KMS-11 (cell line): ENCODE measurements around the gene WRNIP1.

Experiments used
- H2AFZ ChIP-seq: fragments of 200-600 bp; sonication (generic); 2 replicates; pipeline ENCODE4 v1.6.1; 2016; ENCODE audit warnings: antibody characterized with exemption, mixed run types, low read depth
- H3K27ac ChIP-seq: fragments of 200-600 bp; sonication (generic); 2 replicates; pipeline ENCODE4 v1.6.1; 2016; ENCODE audit warnings: mild to moderate bottlenecking, mixed run types
- H3K27me3 ChIP-seq: fragments of 200-600 bp; sonication (generic); 2 replicates; pipeline ENCODE4 v1.6.1; 2017; ENCODE audit warnings: mild to moderate bottlenecking, low read depth, mixed run types, moderate library complexity; ENCODE audit not compliant: insufficient read depth
- H3K36me3 ChIP-seq: fragments of 200-600 bp; sonication (generic); 2 replicates; pipeline ENCODE4 v1.6.1; 2017; ENCODE audit warnings: mild to moderate bottlenecking, mixed run types; ENCODE audit not compliant: insufficient read depth
- H3K4me1 ChIP-seq: fragments of 200-600 bp; sonication (generic); 2 replicates; pipeline ENCODE4 v1.6.1; 2016; ENCODE audit warnings: mild to moderate bottlenecking, low read depth, mixed run types; ENCODE audit not compliant: poor library complexity, severe bottlenecking
- H3K4me2 ChIP-seq: fragments of 200-600 bp; sonication (generic); 2 replicates; pipeline ENCODE4 v1.7.0; 2016; ENCODE audit warnings: mild to moderate bottlenecking, mixed run types
- H3K4me3 ChIP-seq: fragments of 200-600 bp; sonication (generic); IDR thresholded peaks from 2 replicates; pipeline ENCODE4 v1.6.1; 2017; ENCODE audit warnings: low read depth, low read length, mixed read lengths; ENCODE audit not compliant: insufficient read depth
- H3K79me2 ChIP-seq: fragments of 200-600 bp; sonication (generic); 2 replicates; pipeline ENCODE4 v1.6.1; 2016; ENCODE audit warnings: low read depth, mixed run types; ENCODE audit not compliant: insufficient read depth
- H3K9ac ChIP-seq: fragments of 200-600 bp; sonication (generic); 2 replicates; pipeline ENCODE4 v1.6.1; 2016; ENCODE audit warnings: mild to moderate bottlenecking, mixed run types
- H4K20me1 ChIP-seq: fragments of 200-600 bp; sonication (generic); 2 replicates; pipeline ENCODE4 v1.6.1; 2016; ENCODE audit warnings: mild to moderate bottlenecking, mixed run types; ENCODE audit not compliant: insufficient read depth
- TF ChIP-seq, protein P1 (sequence below): fragments of 200-600 bp; sonication (generic); conservative IDR thresholded peaks from 2 replicates; pipeline ENCODE4 v1.6.1; 2017; ENCODE audit warnings: low read depth, mild to moderate bottlenecking, antibody characterized with exemption, low read length, moderate library complexity, mixed read lengths

WRNIP1 gene

GRCh38 chr6:2746557-2747061, 18.6 kb upstream of the WRNIP1 start:
- no peaks in the 10 kb centered on the region for H4K20me1 ChIP-seq
- no peaks in the 10 kb centered on the region for H3K36me3 ChIP-seq
- no peak overlapping the region for H3K4me3 ChIP-seq
- TF ChIP-seq, protein P1, sequence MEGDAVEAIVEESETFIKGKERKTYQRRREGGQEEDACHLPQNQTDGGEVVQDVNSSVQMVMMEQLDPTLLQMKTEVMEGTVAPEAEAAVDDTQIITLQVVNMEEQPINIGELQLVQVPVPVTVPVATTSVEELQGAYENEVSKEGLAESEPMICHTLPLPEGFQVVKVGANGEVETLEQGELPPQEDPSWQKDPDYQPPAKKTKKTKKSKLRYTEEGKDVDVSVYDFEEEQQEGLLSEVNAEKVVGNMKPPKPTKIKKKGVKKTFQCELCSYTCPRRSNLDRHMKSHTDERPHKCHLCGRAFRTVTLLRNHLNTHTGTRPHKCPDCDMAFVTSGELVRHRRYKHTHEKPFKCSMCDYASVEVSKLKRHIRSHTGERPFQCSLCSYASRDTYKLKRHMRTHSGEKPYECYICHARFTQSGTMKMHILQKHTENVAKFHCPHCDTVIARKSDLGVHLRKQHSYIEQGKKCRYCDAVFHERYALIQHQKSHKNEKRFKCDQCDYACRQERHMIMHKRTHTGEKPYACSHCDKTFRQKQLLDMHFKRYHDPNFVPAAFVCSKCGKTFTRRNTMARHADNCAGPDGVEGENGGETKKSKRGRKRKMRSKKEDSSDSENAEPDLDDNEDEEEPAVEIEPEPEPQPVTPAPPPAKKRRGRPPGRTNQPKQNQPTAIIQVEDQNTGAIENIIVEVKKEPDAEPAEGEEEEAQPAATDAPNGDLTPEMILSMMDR: no peak
- H3K9ac ChIP-seq: no peak overlapping the region
- no peaks in the 10 kb centered on the region for H3K4me1 ChIP-seq
- no peak overlapping the region for H3K27ac ChIP-seq
- H3K79me2 ChIP-seq: no peaks in the 10 kb centered on the region
- no peak overlapping the region for H2AFZ ChIP-seq
- no peaks in the 10 kb centered on the region for H3K27me3 ChIP-seq
- H3K4me2 ChIP-seq: no peak overlapping the region

- Histone ChIP-seq H3K4me2 (no peak overlapping the region), H3K79me2 (no peaks in the 10 kb centered on the region)
- TF ChIP-seq, protein P1: no peak
These were observed 17.0 kb upstream of the WRNIP1 start for GRCh38 chr6:2748183-2748582.

GRCh38 chr6:2749969-2750600, 15.1 kb upstream of the WRNIP1 start:
- no peak overlapping the region for H3K4me2 ChIP-seq
- H2AFZ ChIP-seq: no peak overlapping the region

More at GRCh38 chr6:2748183-2748582, 17.0 kb upstream of the WRNIP1 start:
- Histone ChIP-seq H3K27me3 (no peaks in the 10 kb centered on the region), H3K9ac (no peak overlapping the region), H4K20me1 (no peaks in the 10 kb centered on the region), H2AFZ (no peak overlapping the region), H3K27ac (no peak overlapping the region), H3K36me3 (no peaks in the 10 kb centered on the region), H3K4me3 (no peak overlapping the region), H3K4me1 (no peaks in the 10 kb centered on the region)

DNA sequence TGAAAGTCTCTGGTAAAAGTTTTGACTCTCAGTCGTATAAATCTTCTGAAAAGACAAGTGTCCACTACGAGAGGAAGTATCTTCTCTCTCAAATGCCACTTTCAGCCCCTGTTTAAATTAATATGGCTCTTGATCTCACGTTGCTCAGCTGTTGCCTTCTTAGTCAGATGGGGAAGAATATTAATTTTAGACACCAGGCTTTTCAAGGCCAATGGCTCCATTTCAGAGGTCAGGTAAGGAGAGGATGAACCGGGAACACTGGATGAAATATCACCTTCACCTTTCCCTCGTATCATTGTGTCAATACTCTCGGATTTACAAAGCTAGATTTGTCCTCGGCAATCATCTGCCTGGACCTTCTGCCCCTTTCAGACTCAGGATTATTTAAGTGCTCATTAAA, 14.4 kb upstream of the WRNIP1 start, which contains the start of gene MYLK4:
Gene MYLK4, minus strand, starts transcription at position 91 of the 400 bp plus-strand sequence. CDS start 1,628 bp downstream, outside the sequence.
- H4K20me1 ChIP-seq: no peaks in the 10 kb centered on the region
- no peak within 1 kb of the TSS for H3K4me2 ChIP-seq
- H3K27ac ChIP-seq: no peak within 1 kb of the TSS
- H3K9ac ChIP-seq: no peak within 1 kb of the TSS
- no peaks in the 10 kb centered on the region for H3K27me3 ChIP-seq
- no peaks in the 10 kb centered on the region for H3K36me3 ChIP-seq
- TF ChIP-seq, protein P1: no peak
- no peak within 1 kb of the TSS for H2AFZ ChIP-seq
- no peak within 1 kb of the TSS for H3K4me3 ChIP-seq
- H3K79me2 ChIP-seq: no peaks in the 10 kb centered on the region
- no peaks in the 10 kb centered on the region for H3K4me1 ChIP-seq

More at GRCh38 chr6:2749969-2750600, 15.1 kb upstream of the WRNIP1 start:
- H3K79me2 ChIP-seq: no peaks in the 10 kb centered on the region
- no peaks in the 10 kb centered on the region for H3K27me3 ChIP-seq
- H3K27ac ChIP-seq: no peak overlapping the region
- H3K36me3 ChIP-seq: no peaks in the 10 kb centered on the region
- no peaks in the 10 kb centered on the region for H3K4me1 ChIP-seq
- H3K9ac ChIP-seq: no peak overlapping the region
- no peak overlapping the region for H3K4me3 ChIP-seq
- TF ChIP-seq, protein P1: peak; percentile 91
- no peaks in the 10 kb centered on the region for H4K20me1 ChIP-seq
